ENCODE data around the gene DNAJC21. TPM values are rescaled to one million over a fixed set of nuclear protein-coding genes. Genes with fewer than 3 reads are reported as not detected.

Gene DNAJC21
- total and polyA plus RNA-seq, 4 donors: 8.8 to 21.0 (median 11.8) TPM

DNA sequence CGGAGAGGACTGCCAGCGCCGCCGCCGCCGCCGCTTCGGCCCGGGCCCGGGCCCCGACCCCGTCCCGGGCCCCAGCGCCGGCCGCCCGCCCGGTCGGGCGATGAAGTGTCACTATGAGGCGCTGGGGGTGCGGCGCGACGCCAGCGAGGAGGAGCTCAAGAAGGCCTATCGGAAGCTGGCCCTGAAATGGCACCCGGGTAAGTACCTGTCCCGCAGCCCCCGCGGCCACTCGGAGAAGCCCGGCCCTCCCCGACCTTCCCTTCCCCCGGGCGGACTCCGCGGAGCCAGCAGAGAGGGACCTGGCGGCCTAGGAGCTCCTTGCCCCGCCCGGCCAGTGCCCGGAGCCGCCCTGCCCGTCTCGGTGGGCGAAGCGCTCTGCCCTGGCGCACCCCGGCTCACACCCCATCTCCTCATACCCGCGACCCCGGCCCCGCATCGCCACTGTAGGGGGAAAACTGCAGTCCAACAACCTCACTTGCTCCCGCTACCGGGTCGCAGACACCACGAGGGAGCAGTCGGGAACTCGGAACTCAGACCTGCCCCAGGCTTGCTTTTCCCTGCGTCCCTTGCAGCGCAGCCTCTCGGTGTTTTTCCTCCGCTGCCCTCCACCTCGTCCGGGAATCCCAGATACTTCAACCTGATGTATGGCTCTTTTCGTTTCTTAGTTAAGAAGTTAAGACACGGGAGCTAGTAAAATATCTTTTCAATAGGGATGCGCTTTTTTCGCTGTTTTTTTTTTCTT is 532 bp downstream of the DNAJC21 start:
- TF ChIP-seq EGR1 (IDR thresholded peaks at IDR 0.05; ENCODE audit: low read depth in 2 of 2) (no peak), HNF4A (conservative IDR thresholded peaks at IDR 0.05) (no peak), YY1 (IDR thresholded peaks at IDR 0.05) (peak; percentile 61), SP1 (IDR thresholded peaks at IDR 0.05) (no peak), TAF1 (conservative IDR thresholded peaks at IDR 0.05) (peak; percentile 23)
- TF ChIP-seq, protein P1, sequence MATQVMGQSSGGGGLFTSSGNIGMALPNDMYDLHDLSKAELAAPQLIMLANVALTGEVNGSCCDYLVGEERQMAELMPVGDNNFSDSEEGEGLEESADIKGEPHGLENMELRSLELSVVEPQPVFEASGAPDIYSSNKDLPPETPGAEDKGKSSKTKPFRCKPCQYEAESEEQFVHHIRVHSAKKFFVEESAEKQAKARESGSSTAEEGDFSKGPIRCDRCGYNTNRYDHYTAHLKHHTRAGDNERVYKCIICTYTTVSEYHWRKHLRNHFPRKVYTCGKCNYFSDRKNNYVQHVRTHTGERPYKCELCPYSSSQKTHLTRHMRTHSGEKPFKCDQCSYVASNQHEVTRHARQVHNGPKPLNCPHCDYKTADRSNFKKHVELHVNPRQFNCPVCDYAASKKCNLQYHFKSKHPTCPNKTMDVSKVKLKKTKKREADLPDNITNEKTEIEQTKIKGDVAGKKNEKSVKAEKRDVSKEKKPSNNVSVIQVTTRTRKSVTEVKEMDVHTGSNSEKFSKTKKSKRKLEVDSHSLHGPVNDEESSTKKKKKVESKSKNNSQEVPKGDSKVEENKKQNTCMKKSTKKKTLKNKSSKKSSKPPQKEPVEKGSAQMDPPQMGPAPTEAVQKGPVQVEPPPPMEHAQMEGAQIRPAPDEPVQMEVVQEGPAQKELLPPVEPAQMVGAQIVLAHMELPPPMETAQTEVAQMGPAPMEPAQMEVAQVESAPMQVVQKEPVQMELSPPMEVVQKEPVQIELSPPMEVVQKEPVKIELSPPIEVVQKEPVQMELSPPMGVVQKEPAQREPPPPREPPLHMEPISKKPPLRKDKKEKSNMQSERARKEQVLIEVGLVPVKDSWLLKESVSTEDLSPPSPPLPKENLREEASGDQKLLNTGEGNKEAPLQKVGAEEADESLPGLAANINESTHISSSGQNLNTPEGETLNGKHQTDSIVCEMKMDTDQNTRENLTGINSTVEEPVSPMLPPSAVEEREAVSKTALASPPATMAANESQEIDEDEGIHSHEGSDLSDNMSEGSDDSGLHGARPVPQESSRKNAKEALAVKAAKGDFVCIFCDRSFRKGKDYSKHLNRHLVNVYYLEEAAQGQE (IDR thresholded peaks at IDR 0.05): peak; percentile 7
- TF ChIP-seq, protein P2, sequence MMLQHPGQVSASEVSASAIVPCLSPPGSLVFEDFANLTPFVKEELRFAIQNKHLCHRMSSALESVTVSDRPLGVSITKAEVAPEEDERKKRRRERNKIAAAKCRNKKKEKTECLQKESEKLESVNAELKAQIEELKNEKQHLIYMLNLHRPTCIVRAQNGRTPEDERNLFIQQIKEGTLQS (IDR thresholded peaks at IDR 0.05): no peak
- Histone ChIP-seq H3K9ac (ENCODE audit: low read depth in 1 of 2, low read length in 2 of 2) (peak overlapping the region; percentile 63 to 87), H3K9me3 (ENCODE audit: control insufficient read depth in 4 of 4, low read length in 3 of 4) (no peaks in the 10 kb centered on the region), H3K4me3 (ENCODE audit: low read depth in 1 of 3, low read length in 3 of 3) (peak overlapping the region; percentile 92 to 96 (median 93)), H3K27ac (ENCODE audit: low read depth in 1 of 2, low read length in 2 of 2) (peak overlapping the region; percentile 95), H3K4me1 (ENCODE audit: control insufficient read depth in 4 of 4, insufficient read depth in 4 of 4, low read length in 3 of 4) (peaks cover 0 to 23% (median 9%) of the 10 kb centered on the region in 4 donors), H3K27me3 (ENCODE audit: control insufficient read depth in 4 of 4, insufficient read depth in 4 of 4, low read length in 3 of 4) (no peaks in the 10 kb centered on the region), H3K36me3 (ENCODE audit: control insufficient read depth in 4 of 4, insufficient read depth in 3 of 4, low read depth in 1 of 4, low read length in 3 of 4) (peaks cover 3 to 18% (median 9%) of the 10 kb centered on the region in 4 donors)
- under 1% methylated on average over 70 of the region's 70 CpGs for WGBS
- DNase-seq (ENCODE audit: low spot score): peak; percentile 80

DNA sequence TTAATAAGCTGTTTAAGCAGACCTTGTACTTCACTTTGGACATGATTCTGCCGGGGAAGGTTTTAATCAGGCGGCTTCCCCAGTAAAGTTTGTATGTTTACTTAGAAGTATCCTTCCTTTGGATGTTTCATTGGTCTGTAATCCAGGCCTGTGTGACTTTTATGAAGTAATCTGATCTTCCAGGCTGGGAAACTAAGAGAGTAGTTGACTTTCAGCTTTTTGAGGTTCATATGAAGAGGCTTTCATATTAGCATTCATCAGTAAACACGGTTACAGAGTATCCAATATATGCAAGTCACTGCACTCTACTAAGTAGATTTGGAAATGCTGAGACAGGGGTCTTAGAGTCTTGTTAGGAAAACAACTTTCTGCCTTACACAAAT is 1.1 kb downstream of the DNAJC21 start:
- peak overlapping the region; percentile 95 for H3K27ac ChIP-seq (ENCODE audit: low read depth in 1 of 2, low read length in 2 of 2)
- TF ChIP-seq, protein P2 (IDR thresholded peaks at IDR 0.05): no peak
- no peak for TF ChIP-seq EGR1 (IDR thresholded peaks at IDR 0.05; ENCODE audit: low read depth in 2 of 2)
- H3K27me3 ChIP-seq (ENCODE audit: control insufficient read depth in 4 of 4, insufficient read depth in 4 of 4, low read length in 3 of 4): no peaks in the 10 kb centered on the region
- no peak for DNase-seq (ENCODE audit: low spot score)
- peak overlapping the region; percentile 92 to 96 (median 93) for H3K4me3 ChIP-seq (ENCODE audit: low read depth in 1 of 3, low read length in 3 of 3)
- H3K36me3 ChIP-seq (ENCODE audit: control insufficient read depth in 4 of 4, insufficient read depth in 3 of 4, low read depth in 1 of 4, low read length in 3 of 4): peaks cover 3 to 13% (median 7%) of the 10 kb centered on the region in 4 donors
- H3K9me3 ChIP-seq (ENCODE audit: control insufficient read depth in 4 of 4, low read length in 3 of 4): no peaks in the 10 kb centered on the region
- WGBS: 1% methylated on average over 3 of the region's 3 CpGs
- H3K4me1 ChIP-seq (ENCODE audit: control insufficient read depth in 4 of 4, insufficient read depth in 4 of 4, low read length in 3 of 4): peaks cover 0 to 23% (median 9%) of the 10 kb centered on the region in 4 donors
- H3K9ac ChIP-seq (ENCODE audit: low read depth in 1 of 2, low read length in 2 of 2): peak overlapping the region; percentile 63 to 87

DNA sequence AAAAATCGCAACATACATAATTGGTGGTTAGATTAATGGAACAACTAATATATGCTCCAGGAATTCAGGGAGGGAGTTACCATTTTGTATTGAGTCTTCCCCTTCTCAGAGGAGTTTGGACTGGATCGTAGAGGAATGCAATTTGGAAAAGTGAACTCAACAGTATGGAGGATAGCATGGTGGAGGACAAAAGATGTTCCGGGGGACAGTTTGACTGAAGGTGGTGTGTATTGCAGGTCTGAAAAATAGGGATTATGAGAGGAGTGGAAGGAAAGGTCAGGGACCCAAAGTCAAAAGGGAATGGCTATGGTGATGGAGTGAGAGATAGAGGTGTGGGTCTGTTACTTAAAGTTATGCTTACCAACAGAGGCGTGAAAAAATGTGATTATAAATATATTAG is 1.5 kb downstream of the DNAJC21 start:
- TF ChIP-seq, protein P1 (IDR thresholded peaks at IDR 0.05): no peak
- TF ChIP-seq, protein P3, sequence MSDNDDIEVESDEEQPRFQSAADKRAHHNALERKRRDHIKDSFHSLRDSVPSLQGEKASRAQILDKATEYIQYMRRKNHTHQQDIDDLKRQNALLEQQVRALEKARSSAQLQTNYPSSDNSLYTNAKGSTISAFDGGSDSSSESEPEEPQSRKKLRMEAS (IDR thresholded peaks at IDR 0.05): no peak
- TF ChIP-seq RXRA (IDR thresholded peaks at IDR 0.05) (no peak), JUND (IDR thresholded peaks at IDR 0.05) (no peak), YY1 (IDR thresholded peaks at IDR 0.05) (no peak), FOXA2 (IDR thresholded peaks at IDR 0.05) (no peak), EGR1 (IDR thresholded peaks at IDR 0.05; ENCODE audit: low read depth in 2 of 2) (no peak), HNF4A (conservative IDR thresholded peaks at IDR 0.05) (no peak)
- TF ChIP-seq, protein P4, sequence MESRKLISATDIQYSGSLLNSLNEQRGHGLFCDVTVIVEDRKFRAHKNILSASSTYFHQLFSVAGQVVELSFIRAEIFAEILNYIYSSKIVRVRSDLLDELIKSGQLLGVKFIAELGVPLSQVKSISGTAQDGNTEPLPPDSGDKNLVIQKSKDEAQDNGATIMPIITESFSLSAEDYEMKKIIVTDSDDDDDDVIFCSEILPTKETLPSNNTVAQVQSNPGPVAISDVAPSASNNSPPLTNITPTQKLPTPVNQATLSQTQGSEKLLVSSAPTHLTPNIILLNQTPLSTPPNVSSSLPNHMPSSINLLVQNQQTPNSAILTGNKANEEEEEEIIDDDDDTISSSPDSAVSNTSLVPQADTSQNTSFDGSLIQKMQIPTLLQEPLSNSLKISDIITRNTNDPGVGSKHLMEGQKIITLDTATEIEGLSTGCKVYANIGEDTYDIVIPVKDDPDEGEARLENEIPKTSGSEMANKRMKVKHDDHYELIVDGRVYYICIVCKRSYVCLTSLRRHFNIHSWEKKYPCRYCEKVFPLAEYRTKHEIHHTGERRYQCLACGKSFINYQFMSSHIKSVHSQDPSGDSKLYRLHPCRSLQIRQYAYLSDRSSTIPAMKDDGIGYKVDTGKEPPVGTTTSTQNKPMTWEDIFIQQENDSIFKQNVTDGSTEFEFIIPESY (IDR thresholded peaks at IDR 0.05): no peak
- TF ChIP-seq, protein P2 (IDR thresholded peaks at IDR 0.05): no peak
- H3K36me3 ChIP-seq (ENCODE audit: control insufficient read depth in 4 of 4, insufficient read depth in 3 of 4, low read depth in 1 of 4, low read length in 3 of 4): peaks cover 3 to 12% (median 6%) of the 10 kb centered on the region in 4 donors
- no peaks in the 10 kb centered on the region for H3K9me3 ChIP-seq (ENCODE audit: control insufficient read depth in 4 of 4, low read length in 3 of 4)
- H3K27me3 ChIP-seq (ENCODE audit: control insufficient read depth in 4 of 4, insufficient read depth in 4 of 4, low read length in 3 of 4): no peaks in the 10 kb centered on the region
- WGBS: 78% methylated on average over 4 of the region's 4 CpGs
- H3K9ac ChIP-seq (ENCODE audit: low read depth in 1 of 2, low read length in 2 of 2): peak overlapping the region in 1 of 2 donors; percentile 50
- peak overlapping the region; percentile 92 to 96 (median 93) for H3K4me3 ChIP-seq (ENCODE audit: low read depth in 1 of 3, low read length in 3 of 3)
- peaks cover 0 to 23% (median 9%) of the 10 kb centered on the region in 4 donors for H3K4me1 ChIP-seq (ENCODE audit: control insufficient read depth in 4 of 4, insufficient read depth in 4 of 4, low read length in 3 of 4)
- no peak overlapping the region for H3K27ac ChIP-seq (ENCODE audit: low read depth in 1 of 2, low read length in 2 of 2)
- no peak for DNase-seq (ENCODE audit: low spot score)
